ENCODE results near the gene EFHB.
A peak's percentile ranks its signal among the peaks of the same experiment; 100 is the strongest.

EFHB gene

DNA sequence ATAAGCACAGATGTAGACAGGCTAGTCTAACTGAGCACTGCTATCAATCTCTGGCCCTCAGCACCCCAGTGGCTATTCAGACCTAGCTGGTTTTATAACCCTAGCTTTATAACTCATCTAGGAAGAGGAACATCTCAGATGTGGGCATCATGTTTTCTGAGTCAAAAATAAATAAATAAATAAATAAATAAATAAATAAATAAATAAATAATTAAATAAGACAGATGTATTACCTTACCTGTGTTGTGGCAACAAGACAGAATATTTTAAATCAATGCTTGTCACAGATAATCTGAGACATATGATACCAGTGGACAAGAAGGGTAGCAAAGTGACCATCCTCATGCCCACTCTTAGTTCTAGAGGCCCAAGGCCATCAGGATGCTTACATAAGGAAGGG lies 52.2 kb downstream of the EFHB start (continued):
- TF ChIP-seq ZNF202 (tag by site-specific recombination; IDR thresholded peaks at IDR 0.05; ENCODE audit: borderline replicate concordance) (peak; percentile 47; the same call in 1 of the 2 replicates), ZNF654 (tag by site-specific recombination; IDR thresholded peaks at IDR 0.05; ENCODE audit: low read depth) (peak; percentile 41)

DNA sequence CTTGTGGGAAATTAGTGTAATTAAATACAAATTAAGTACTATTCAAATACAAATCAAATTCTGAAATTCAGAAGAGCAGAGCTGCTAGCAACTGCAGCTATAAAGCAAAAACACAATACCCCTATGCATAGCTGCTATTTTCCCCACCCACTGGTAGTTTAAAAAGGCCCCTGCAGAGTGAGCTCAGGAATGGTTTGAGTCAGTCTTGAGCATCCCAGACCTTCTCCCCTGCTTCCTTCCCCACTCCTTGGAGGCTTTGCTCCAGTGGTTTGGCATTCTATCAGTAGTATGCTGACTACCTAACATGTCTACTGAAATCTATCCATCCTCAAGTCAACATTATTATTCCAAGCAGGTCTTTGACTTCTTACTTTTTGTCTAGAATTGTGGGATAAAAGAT lies 53.0 kb downstream of the EFHB start:
- POLR2A ChIA-PET: no interaction called here
- Histone ChIP-seq H3K36me3 (ENCODE audit: control insufficient read depth in 2 of 2, insufficient read depth in 1 of 2, low read length in 2 of 2) (no peaks in the 10 kb centered on the region), H3K4me3 (ENCODE audit: low read depth, low read length) (no peak overlapping the region), H3K9me3 (ENCODE audit: control insufficient read depth, insufficient read depth, low read depth, low read length) (no peaks in the 10 kb centered on the region), H3K27ac (ENCODE audit: extremely low read depth, low read depth, low read length) (no peak overlapping the region), H3K4me1 (ENCODE audit: control insufficient read depth, insufficient read depth, low read length) (no peaks in the 10 kb centered on the region)
- TF ChIP-seq ZNF37A (tag by site-specific recombination; IDR thresholded peaks at IDR 0.05): no peak
- TF ChIP-seq ZNF610 (tag by site-specific recombination; IDR thresholded peaks at IDR 0.05; ENCODE audit: borderline replicate concordance): no peak
- TF ChIP-seq ZIC2 (tag by site-specific recombination; IDR thresholded peaks at IDR 0.05): no peak
- TF ChIP-seq ZNF266 (tag by site-specific recombination; IDR thresholded peaks at IDR 0.05; ENCODE audit: low read depth): no peak
- TF ChIP-seq, protein P1, sequence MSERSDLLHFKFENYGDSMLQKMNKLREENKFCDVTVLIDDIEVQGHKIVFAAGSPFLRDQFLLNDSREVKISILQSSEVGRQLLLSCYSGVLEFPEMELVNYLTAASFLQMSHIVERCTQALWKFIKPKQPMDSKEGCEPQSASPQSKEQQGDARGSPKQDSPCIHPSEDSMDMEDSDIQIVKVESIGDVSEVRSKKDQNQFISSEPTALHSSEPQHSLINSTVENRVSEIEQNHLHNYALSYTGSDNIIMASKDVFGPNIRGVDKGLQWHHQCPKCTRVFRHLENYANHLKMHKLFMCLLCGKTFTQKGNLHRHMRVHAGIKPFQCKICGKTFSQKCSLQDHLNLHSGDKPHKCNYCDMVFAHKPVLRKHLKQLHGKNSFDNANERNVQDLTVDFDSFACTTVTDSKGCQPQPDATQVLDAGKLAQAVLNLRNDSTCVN (tag by site-specific recombination; optimal IDR thresholded peaks at IDR 0.05): no peak
- no peak for TF ChIP-seq TRIM28 (IDR thresholded peaks at IDR 0.05; ENCODE audit: borderline replicate concordance, low read length)
- TF ChIP-seq, protein P2, sequence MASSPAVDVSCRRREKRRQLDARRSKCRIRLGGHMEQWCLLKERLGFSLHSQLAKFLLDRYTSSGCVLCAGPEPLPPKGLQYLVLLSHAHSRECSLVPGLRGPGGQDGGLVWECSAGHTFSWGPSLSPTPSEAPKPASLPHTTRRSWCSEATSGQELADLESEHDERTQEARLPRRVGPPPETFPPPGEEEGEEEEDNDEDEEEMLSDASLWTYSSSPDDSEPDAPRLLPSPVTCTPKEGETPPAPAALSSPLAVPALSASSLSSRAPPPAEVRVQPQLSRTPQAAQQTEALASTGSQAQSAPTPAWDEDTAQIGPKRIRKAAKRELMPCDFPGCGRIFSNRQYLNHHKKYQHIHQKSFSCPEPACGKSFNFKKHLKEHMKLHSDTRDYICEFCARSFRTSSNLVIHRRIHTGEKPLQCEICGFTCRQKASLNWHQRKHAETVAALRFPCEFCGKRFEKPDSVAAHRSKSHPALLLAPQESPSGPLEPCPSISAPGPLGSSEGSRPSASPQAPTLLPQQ (tag by site-specific recombination; IDR thresholded peaks at IDR 0.05): no peak
- no peak for TF ChIP-seq ZNF558 (tag by site-specific recombination; IDR thresholded peaks at IDR 0.05)
- TF ChIP-seq ZNF596 (tag by site-specific recombination; IDR thresholded peaks at IDR 0.05): no peak
- CTCF ChIA-PET: no interaction called here

DNA sequence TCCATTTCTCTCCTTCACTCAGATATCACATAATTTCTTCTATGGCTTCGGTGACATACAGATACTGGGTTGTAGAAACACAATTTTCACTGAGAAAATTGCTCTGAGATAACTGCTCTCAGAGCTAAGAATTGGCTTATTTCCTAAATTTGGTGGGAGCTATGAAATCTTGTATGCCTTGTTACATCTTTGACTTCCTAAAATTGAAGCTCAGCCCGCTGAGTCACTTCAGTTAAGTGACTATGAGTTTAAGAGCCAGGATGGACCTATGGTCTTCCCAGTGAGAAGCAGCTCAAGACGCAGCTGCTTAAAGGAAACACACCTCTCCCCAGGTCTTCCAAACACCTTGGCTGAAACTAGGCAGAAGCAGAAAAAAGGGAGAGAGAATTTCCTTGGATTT lies 56.4 kb downstream of the EFHB start:
- POLR2A ChIA-PET: no interaction called here
- H3K27ac ChIP-seq (ENCODE audit: extremely low read depth, low read depth, low read length): no peak overlapping the region
- no peak for TF ChIP-seq ZNF24 (tag by site-specific recombination; IDR thresholded peaks at IDR 0.05)
- no peak for TF ChIP-seq ZBTB8A (tag by site-specific recombination; IDR thresholded peaks at IDR 0.05)
- TF ChIP-seq ZNF223 (tag by site-specific recombination; IDR thresholded peaks at IDR 0.05): no peak
- no peak for TF ChIP-seq KLF10 (tag by site-specific recombination; IDR thresholded peaks at IDR 0.05)
- TF ChIP-seq, protein P3, sequence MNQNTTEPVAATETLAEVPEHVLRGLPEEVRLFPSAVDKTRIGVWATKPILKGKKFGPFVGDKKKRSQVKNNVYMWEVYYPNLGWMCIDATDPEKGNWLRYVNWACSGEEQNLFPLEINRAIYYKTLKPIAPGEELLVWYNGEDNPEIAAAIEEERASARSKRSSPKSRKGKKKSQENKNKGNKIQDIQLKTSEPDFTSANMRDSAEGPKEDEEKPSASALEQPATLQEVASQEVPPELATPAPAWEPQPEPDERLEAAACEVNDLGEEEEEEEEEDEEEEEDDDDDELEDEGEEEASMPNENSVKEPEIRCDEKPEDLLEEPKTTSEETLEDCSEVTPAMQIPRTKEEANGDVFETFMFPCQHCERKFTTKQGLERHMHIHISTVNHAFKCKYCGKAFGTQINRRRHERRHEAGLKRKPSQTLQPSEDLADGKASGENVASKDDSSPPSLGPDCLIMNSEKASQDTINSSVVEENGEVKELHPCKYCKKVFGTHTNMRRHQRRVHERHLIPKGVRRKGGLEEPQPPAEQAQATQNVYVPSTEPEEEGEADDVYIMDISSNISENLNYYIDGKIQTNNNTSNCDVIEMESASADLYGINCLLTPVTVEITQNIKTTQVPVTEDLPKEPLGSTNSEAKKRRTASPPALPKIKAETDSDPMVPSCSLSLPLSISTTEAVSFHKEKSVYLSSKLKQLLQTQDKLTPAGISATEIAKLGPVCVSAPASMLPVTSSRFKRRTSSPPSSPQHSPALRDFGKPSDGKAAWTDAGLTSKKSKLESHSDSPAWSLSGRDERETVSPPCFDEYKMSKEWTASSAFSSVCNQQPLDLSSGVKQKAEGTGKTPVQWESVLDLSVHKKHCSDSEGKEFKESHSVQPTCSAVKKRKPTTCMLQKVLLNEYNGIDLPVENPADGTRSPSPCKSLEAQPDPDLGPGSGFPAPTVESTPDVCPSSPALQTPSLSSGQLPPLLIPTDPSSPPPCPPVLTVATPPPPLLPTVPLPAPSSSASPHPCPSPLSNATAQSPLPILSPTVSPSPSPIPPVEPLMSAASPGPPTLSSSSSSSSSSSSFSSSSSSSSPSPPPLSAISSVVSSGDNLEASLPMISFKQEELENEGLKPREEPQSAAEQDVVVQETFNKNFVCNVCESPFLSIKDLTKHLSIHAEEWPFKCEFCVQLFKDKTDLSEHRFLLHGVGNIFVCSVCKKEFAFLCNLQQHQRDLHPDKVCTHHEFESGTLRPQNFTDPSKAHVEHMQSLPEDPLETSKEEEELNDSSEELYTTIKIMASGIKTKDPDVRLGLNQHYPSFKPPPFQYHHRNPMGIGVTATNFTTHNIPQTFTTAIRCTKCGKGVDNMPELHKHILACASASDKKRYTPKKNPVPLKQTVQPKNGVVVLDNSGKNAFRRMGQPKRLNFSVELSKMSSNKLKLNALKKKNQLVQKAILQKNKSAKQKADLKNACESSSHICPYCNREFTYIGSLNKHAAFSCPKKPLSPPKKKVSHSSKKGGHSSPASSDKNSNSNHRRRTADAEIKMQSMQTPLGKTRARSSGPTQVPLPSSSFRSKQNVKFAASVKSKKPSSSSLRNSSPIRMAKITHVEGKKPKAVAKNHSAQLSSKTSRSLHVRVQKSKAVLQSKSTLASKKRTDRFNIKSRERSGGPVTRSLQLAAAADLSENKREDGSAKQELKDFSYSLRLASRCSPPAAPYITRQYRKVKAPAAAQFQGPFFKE (tag by site-specific recombination; IDR thresholded peaks at IDR 0.05; ENCODE audit: borderline replicate concordance): no peak
- TF ChIP-seq ZFP41 (tag by site-specific recombination; IDR thresholded peaks at IDR 0.05; ENCODE audit: borderline replicate concordance): no peak
- TF ChIP-seq ZNF76 (tag by site-specific recombination; IDR thresholded peaks at IDR 0.05; ENCODE audit: borderline replicate concordance, low read depth): no peak
- no peak for TF ChIP-seq ZNF112 (tag by site-specific recombination; IDR thresholded peaks at IDR 0.05)
- no peak for TF ChIP-seq ZSCAN23 (tag by site-specific recombination; IDR thresholded peaks at IDR 0.05)
- no peak for TF ChIP-seq ZBTB48 (tag by site-specific recombination; IDR thresholded peaks at IDR 0.05)
- TF ChIP-seq SP7 (tag by site-specific recombination; IDR thresholded peaks at IDR 0.05): no peak
- no peak for TF ChIP-seq ZNF404 (tag by site-specific recombination; IDR thresholded peaks at IDR 0.05)
- TF ChIP-seq ZNF248 (tag by site-specific recombination; IDR thresholded peaks at IDR 0.05): no peak
- TF ChIP-seq ZNF169 (tag by site-specific recombination; IDR thresholded peaks at IDR 0.05): no peak
- TF ChIP-seq, protein P4, sequence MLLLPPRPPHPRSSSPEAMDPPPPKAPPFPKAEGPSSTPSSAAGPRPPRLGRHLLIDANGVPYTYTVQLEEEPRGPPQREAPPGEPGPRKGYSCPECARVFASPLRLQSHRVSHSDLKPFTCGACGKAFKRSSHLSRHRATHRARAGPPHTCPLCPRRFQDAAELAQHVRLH (tag by site-specific recombination; IDR thresholded peaks at IDR 0.05): no peak
- TF ChIP-seq ZNF785 (tag by site-specific recombination; IDR thresholded peaks at IDR 0.05): no peak

More for the DNA sequence above, 56.4 kb downstream of the EFHB start:
- H3K4me1 ChIP-seq (ENCODE audit: control insufficient read depth, insufficient read depth, low read length): no peaks in the 10 kb centered on the region
- CTCF ChIA-PET: interaction anchor here (0.6 to 0.8 kb wide), 2 partner anchors 9 to 1005 kb away, joined by 3 to 4 read pairs; no protein-coding TSS in a partner anchor
- no peak overlapping the region for H3K4me3 ChIP-seq (ENCODE audit: low read depth, low read length)
- no peaks in the 10 kb centered on the region for H3K9me3 ChIP-seq (ENCODE audit: control insufficient read depth, insufficient read depth, low read depth, low read length)
- no peaks in the 10 kb centered on the region for H3K36me3 ChIP-seq (ENCODE audit: control insufficient read depth in 2 of 2, insufficient read depth in 1 of 2, low read length in 2 of 2)

Measured in HEK293 (cell line).